Stimulated activated CD8-positive, alpha-beta memory T cell treated with anti-CD3 and anti-CD28 coated beads, Interleukin-4, amount 100 ng/mL, for 1 hour (primary cell): Measurements from ENCODE around the gene FBXL7.

Experiments used
- DNase-seq, 2 donors: peaks; one replicate each; pipeline ENCODE4 v3.0.0-alpha.2; 2020; ENCODE audit warnings: low read depth in 2 of 2, low spot score in 1 of 2

Gene FBXL7

DNA sequence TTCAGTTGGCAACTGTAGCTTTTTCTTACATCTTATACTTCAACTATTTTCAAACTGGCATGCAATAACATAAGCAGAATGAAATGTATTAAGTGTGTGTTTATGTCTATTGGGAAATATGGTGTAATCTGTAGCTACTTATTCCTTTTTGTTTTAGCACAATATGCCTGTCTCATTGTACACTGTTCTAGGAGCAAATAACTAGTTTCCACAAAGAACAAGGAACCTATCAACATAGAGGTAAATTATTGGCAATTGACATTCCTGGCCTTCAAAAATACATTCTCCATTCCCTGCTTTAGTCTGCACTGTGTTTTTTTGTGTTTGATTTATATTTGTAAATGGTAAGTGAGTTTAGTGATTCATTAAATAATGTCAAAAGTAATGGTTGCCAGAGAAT, 75.7 kb downstream of the FBXL7 start:
- DNase-seq: no peak

- no peak for DNase-seq
Measured at GRCh38 chr5:15577132-15577531, 77.2 kb downstream of the FBXL7 start.

DNA sequence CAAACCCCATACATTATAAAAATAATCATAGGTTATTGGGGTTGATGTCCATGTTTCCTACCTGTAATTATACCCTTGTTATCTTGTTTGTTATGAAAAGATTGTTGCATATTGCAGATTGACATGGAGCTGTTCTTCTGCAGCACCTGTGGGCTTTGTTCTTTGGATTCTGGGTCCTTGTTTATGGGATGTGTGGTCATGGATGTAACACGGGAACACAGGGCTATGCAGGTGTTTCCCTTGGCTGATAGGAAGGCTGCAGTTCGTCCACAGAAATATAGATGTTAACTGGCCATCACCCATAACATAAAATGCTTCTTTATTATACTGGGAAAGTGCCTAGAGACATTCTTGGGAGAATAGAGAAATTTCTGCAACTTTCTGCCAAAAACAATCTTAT, 77.9 kb downstream of the FBXL7 start:
- DNase-seq: no peak

GRCh38 chr5:15579193-15579990, 79.4 kb downstream of the FBXL7 start:
- no peak for DNase-seq

- DNase-seq: no peak
Measured at GRCh38 chr5:15584528-15584927, 84.5 kb downstream of the FBXL7 start.

- DNase-seq: no peak
Measured at GRCh38 chr5:15585128-15585527, 85.1 kb downstream of the FBXL7 start.

DNA sequence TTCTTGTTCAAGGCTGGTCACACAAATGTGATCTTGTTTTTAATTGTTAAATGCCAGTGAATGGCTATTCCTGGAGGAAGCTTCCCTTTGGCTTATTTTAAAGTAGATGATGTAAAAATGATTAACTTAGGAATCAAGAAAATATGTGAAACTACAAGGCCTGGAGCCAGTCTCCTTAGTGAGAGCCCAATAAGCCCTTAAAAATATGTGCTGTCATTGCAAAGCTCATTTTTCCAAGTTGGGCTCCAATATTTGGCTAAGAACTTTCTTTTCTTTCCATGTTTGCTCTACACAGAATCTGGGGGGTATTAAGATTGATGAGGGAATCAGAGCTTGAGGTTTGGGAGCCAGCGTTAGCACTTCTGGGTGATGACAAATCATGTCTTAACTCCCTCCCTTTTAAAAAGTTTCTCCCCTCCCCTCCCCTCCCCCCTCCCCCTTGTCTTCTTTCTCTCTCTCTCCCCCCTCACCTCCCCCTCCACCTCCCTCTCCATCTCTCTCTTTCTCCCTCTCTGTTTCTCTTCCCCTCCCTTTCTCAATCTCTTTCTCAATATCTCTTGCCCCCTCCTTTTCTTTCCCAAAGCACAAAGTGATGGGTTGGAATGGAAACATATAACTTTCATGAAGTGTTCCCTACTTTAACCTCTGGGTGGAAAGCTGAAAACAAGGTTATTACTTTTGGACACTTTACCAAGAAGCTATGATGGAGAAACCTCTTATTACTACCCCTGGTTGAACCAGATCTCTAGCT, 86.0 kb downstream of the FBXL7 start:
- no peak for DNase-seq

DNA sequence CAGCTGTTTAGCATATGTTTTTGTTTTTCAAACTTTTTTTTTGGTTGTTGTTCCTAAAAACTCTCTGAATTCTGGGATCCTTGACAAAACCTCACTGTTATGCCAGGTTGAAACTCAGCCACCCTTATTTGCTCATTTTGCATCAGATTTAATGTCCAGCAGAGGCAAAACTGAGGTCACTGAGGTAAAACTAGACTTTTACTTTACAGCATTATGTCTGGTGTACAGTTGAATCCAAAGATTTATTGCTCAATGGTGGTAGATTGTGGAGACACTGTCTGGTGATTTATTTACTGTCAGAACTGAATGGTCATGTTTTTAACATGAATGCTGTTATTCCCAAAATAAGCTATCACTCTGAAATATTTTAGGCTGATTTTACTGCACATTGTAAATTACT, 87.9 kb downstream of the FBXL7 start:
- no peak for DNase-seq

DNA sequence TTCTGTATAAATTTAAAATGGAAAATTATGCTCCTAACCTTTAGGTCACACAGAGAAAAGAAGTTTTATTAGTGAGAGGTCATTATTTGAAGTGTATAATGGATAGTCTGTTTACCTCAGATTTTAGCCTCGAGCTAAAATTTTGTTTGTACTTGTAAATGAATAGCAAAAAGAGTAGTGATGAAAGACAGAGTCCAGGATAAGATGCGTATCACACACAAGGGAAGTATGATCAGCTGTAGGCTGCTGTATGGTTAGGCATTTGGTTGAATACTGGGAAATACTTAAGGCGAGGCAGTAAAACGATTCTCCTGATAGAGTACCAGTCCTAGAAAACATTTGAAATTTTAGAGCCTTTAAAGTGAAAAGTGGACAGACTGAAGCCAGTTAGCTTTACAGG, 92.7 kb downstream of the FBXL7 start:
- no peak for DNase-seq

GRCh38 chr5:15594977-15595568, 95.1 kb downstream of the FBXL7 start:
- no peak for DNase-seq

- no peak for DNase-seq
Measured at GRCh38 chr5:15595929-15596328, 95.9 kb downstream of the FBXL7 start.

GRCh38 chr5:15596936-15597335, 97.0 kb downstream of the FBXL7 start:
- DNase-seq: no peak

DNA sequence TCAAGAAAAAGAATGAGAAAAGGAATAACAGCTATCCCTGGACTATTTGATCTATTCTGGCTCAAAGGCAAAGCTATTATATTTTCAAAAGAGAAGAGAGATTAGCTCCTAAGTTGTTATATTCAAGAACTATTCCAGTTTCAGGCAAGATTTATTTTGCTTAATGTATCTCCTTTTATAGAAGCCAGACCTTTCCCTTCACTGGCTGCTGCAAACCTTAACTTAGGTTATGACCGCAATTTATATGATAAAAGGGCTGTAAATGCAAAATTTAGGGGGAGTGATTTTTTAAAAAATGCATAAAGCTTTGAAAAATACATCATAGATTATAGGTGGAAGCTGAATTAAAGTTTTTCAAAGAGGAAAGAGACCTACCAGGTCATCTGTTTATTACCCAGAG, 97.8 kb downstream of the FBXL7 start:
- no peak for DNase-seq

DNA sequence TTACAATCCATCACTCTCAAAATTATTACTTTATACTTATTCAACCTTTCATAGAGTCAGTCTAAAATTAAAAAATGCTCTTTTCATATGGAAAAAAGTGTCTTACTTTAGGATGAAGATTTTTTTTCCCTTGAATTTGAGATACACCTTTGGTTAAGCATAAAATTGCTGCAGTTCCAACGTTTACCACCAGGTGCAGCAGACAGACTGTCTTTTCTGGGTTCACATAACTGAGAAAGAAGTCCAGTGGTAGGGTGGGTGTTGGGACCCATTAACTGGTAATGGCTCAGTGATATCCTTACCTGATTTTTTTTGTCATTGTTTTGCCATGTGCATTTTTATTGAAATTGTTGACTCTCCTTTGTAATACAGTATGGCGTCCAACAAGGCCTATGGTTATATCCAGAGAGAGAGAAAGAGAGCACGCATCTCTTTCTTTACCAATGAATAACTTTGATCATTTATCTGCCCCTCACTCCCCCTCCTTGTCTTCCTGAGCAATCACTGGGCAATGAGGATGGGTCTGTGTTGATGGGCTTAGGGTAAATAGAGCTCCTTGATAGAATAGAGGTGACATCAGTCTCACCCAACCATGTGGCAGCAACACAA, 98.4 kb downstream of the FBXL7 start:
- DNase-seq: no peak

DNA sequence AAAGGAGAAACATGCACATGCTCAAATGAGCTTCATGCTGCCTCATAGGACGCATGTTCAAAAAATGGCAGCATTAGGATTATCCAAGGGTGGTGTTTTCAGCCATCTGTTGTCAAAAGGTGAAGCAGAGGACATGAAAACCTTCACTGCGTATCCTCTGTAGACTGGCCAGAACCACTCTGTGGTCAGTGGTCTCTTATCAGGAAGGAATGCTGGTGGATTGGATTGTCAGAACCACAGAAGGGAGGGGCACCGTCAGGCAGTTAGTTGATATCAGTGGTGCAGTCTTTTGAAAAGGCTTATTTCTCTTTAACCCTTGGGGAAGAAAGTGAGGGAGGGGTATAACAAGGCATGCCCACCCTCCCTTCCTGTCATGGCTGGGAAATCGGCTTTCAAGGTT, 100.1 kb downstream of the FBXL7 start:
- no peak for DNase-seq

DNA sequence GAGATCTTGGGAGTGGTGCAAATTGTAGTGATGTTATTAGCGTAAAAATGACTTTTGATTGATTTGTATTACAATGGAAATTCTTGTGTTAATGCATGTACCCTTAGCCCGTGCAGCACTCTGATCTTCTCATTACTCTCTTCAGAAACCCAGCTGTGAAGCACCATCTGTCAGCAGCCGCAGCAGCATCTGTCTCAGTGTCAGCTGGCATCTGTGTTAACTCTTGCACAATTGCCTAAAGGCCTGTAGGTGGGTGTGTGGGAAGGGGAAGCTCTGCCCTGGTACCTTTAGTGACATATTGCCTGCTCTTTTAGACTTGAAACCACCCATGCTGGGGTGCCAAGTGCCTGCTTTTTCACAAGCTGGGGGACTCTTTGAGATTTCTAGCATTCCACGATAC, 101.3 kb downstream of the FBXL7 start:
- DNase-seq: no peak

DNA sequence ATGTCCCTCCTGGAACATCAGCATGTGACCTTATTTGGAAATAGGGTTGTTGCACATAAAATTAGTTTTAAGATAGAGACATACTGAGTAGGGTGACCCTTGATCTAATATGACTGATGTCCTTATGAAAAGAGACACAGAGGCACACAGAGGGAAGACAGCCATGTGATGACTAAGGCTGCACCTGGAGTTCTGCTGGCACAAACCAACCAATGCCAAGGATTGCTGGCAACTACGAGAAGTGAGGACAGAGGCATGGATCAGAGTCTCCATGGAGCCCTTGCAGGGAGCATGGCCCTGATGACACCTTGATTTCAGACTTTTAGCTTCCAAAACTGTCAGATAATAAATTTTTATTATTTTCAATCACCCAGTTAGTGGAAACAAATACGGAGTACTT, 101.9 kb downstream of the FBXL7 start:
- no peak for DNase-seq

DNA sequence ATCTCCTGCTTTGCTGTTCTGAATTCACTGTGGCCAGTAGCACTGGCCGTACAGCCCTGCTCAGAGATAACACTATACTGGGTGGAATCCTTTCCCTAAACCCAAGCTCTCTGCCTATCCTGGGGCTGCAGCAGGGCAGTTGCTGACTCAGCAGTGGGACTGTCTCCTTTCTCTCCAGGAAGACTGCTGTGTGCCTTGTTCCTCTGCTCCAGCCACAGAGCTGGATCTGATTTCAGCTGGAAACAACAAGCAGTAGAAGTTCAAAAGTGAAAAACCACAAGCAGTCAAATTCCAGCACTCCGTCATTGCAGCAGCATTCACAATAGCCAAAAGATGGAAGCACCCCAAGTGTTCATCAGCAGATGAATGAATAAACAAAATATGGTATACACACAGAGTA, 105.0 kb downstream of the FBXL7 start:
- DNase-seq: no peak

GRCh38 chr5:15606197-15606596, 106.2 kb downstream of the FBXL7 start:
- no peak for DNase-seq

DNA sequence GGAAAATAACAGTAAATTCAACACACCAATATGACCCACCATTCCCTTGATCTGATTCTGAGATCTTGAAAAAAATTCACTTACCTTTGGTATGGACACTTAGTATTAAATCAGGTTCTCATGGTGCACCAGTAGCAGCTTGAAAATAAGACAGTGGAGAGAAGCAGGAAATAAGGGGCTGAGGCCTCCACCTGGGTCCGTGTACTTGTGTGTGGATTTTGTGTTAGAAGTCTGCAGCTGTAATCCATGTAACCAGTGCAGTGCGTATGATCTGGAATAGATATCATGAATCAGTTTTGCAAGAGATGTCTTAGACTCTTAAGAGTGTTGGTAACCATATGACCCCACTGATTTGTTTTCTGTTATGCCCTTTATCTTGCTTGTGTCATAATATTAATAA, 107.1 kb downstream of the FBXL7 start:
- no peak for DNase-seq

DNA sequence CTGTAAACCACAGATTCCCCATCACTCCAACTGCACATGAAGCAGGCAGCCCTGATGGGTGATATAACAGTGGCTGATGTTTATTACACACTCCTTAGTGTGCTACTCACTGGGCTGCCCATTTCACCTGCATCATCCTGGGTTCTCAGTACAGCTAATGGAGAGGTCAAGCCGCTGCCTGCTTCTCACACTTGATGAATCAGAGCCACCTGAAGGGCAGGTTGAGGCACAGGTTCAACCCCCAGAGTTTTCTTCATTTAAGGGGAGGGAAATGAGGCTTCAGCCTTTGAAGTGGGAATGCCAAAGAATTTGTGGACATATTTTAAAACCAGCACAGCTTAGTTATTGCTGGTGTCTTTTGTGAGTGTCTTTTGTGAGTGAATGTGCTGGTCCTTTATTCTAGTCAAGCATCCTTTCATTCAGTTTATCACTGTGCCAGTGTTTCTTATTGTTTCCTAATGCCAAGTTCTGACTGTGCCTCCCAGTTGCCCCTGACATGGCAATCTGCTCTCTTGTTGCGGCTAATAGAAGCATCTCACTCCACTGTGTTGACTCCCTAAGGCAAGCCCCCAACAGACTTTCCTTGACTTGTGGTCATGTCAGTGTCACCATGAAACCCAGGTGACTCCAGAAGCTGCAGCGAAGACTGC, 109.2 kb downstream of the FBXL7 start:
- DNase-seq: no peak
